Mucosa of descending colon (tissue), 3 donors: ENCODE results near the gene TEK. TPM values are rescaled to one million over a fixed set of nuclear protein-coding genes. Genes with fewer than 3 reads are reported as not detected.

Experiments
- ATAC-seq: fragments of 200-7000 bp; cut with Tn5 transposase; one replicate; pipeline ENCODE4 v1.9.1; 2020; ENCODE audit warnings: mild to moderate bottlenecking, moderate library complexity
- DNase-seq, 3 donors: peaks; one replicate each; pipeline ENCODE4 v3.0.0-alpha.2; 2020
- H3K36me3 ChIP-seq: fragments of 200-600 bp; one replicate; pipeline ENCODE4 v1.8.0; 2021; ENCODE audit warnings: low read depth, mild to moderate bottlenecking
- H3K4me1 ChIP-seq: fragments of 200-600 bp; one replicate; pipeline ENCODE4 v1.8.0; 2021; ENCODE audit warnings: low read depth, mild to moderate bottlenecking
- H3K4me3 ChIP-seq: fragments of 200-600 bp; one replicate; pipeline ENCODE4 v1.8.0; 2021; ENCODE audit warnings: mild to moderate bottlenecking
- H3K9me3 ChIP-seq: fragments of 200-600 bp; one replicate; pipeline ENCODE4 v1.8.0; 2021; ENCODE audit warnings: mild to moderate bottlenecking
- CTCF ChIP-seq: fragments of 200-600 bp; IDR thresholded peaks from one replicate; pipeline ENCODE4 v1.8.0; 2022; ENCODE audit warnings: antibody characterized with exemption, mild to moderate bottlenecking
- intact Hi-C, 2 donors: fragments of 100-400 bp; cut with DNase I in 1 of 2; cut with micrococcal nuclease in 1 of 2; formaldehyde crosslinking; loops; one replicate each; pipeline versions ENCODE4 v1.11.0 to v1.11.1; 2022; cut with DNase I, micrococcal nuclease
- total RNA-seq, 3 donors: library from RNA; stranded (reverse); fragmentation: NEBNext Ultra II Directional in 2 of 3; extraction: Animal tissue kit (Norgen Biotek cat#: 25700) in 2 of 3; gene quantifications; one replicate each; pipeline versions ENCODE4 v1.2.1 to v1.2.4, GENCODE V29; 2021 to 2023
- donor health status: DM: no; HTN: no; CAD: no; lungs with moderate emphysema.
- donor health status: DM: no; HTN: no; CAD: no.
- donor health status: DM: no; HTN: yes; CAD: no.

The TEK gene
- total RNA-seq, 3 donors from 2014 or later: 2.6 to 7.2 (median 3.9) TPM

GRCh38 chr9:27078685-27079084, 30.3 kb upstream of the TEK start:
- H3K36me3 ChIP-seq: no peaks in the 10 kb centered on the region
- intact Hi-C loops: no loop called here
- no peaks in the 10 kb centered on the region for H3K9me3 ChIP-seq
- H3K4me3 ChIP-seq: no peak overlapping the region
- DNase-seq: no peak
- H3K4me1 ChIP-seq: no peaks in the 10 kb centered on the region
- no peak for ATAC-seq
- no peak for TF ChIP-seq CTCF

GRCh38 chr9:27085456-27085855, 23.6 kb upstream of the TEK start:
- intact Hi-C loops: no loop called here
- no peaks in the 10 kb centered on the region for H3K9me3 ChIP-seq
- no peaks in the 10 kb centered on the region for H3K36me3 ChIP-seq
- no peak overlapping the region for H3K4me3 ChIP-seq
- ATAC-seq (no peak), DNase-seq (no peak)
- no peak for TF ChIP-seq CTCF
- no peaks in the 10 kb centered on the region for H3K4me1 ChIP-seq

GRCh38 chr9:27086818-27087680, 22.0 kb upstream of the TEK start:
- no peaks in the 10 kb centered on the region for H3K9me3 ChIP-seq
- TF ChIP-seq CTCF: no peak
- ATAC-seq (no peak), DNase-seq (no peak)
- H3K36me3 ChIP-seq: no peaks in the 10 kb centered on the region
- H3K4me3 ChIP-seq: no peak overlapping the region
- H3K4me1 ChIP-seq: no peaks in the 10 kb centered on the region
- intact Hi-C loops: no loop called here

GRCh38 chr9:27088981-27089380, 20.0 kb upstream of the TEK start:
- TF ChIP-seq CTCF: no peak
- H3K4me3 ChIP-seq: no peak overlapping the region
- no peaks in the 10 kb centered on the region for H3K9me3 ChIP-seq
- no peaks in the 10 kb centered on the region for H3K4me1 ChIP-seq
- intact Hi-C loops: no loop called here
- DNase-seq: no peak
- no peaks in the 10 kb centered on the region for H3K36me3 ChIP-seq
- ATAC-seq: no peak

- no peaks in the 10 kb centered on the region for H3K36me3 ChIP-seq
- TF ChIP-seq CTCF: no peak
- H3K9me3 ChIP-seq: no peaks in the 10 kb centered on the region
- H3K4me1 ChIP-seq: no peaks in the 10 kb centered on the region
- intact Hi-C loops: no loop called here
- H3K4me3 ChIP-seq: no peak overlapping the region
- DNase-seq: no peak
- ATAC-seq: no peak
Observed at GRCh38 chr9:27089706-27090105, 19.3 kb upstream of the TEK start.
